PFSK-1 (cell line): ENCODE measurements around the gene STARD3NL.

Experiments
- FOXP2 ChIP-seq: optimal IDR thresholded peaks from 2 replicates; pipeline ENCODE3; 2011; ENCODE audit warnings: borderline replicate concordance, control low read depth, inconsistent platforms; ENCODE audit not compliant: insufficient read depth; ENCODE audit errors: extremely low read length, extremely low read depth
- POLR2AphosphoS5 ChIP-seq: IDR thresholded peaks from 2 replicates; pipeline ENCODE4 v1.6.1; 2012; ENCODE audit warnings: low read depth, mild to moderate bottlenecking, control low read depth, low read length, moderate library complexity
- REST ChIP-seq, 2 experiments: IDR thresholded peaks; 2 replicates each; pipeline versions ENCODE4 v1.6.1 to v1.8.0; 2011 to 2012; ENCODE audit warnings: low read depth in 2 of 2, low read length in 2 of 2, control low read depth in 1 of 2, inconsistent platforms in 1 of 2, mild to moderate bottlenecking in 1 of 2, moderate library complexity in 1 of 2; ENCODE audit not compliant: insufficient read depth in 1 of 2
- SIN3A ChIP-seq: IDR thresholded peaks from 2 replicates; pipeline ENCODE4 v1.6.1; 2012; ENCODE audit warnings: mild to moderate bottlenecking, low read length, moderate library complexity, borderline replicate concordance; ENCODE audit not compliant: insufficient read depth
- TAF1 ChIP-seq: IDR thresholded peaks from 2 replicates; pipeline ENCODE4 v1.6.1; 2012; ENCODE audit warnings: low read length, control low read depth, borderline replicate concordance; ENCODE audit not compliant: insufficient read depth

The STARD3NL gene

GRCh38 chr7:38224392-38224791 lies 46.3 kb downstream of the STARD3NL start:
- TF ChIP-seq TAF1 (no peak), FOXP2 (no peak), REST (IDR thresholded peaks at IDR 0.05; ENCODE audit: insufficient read depth in 1 of 2, low read depth in 2 of 2, low read length in 2 of 2) (no peak), SIN3A (no peak), POLR2AphosphoS5 (no peak)

GRCh38 chr7:38229386-38229785 lies 51.3 kb downstream of the STARD3NL start:
- TF ChIP-seq REST (IDR thresholded peaks at IDR 0.05; ENCODE audit: insufficient read depth in 1 of 2, low read depth in 2 of 2, low read length in 2 of 2) (no peak), TAF1 (no peak), POLR2AphosphoS5 (no peak), SIN3A (no peak), FOXP2 (no peak)

DNA sequence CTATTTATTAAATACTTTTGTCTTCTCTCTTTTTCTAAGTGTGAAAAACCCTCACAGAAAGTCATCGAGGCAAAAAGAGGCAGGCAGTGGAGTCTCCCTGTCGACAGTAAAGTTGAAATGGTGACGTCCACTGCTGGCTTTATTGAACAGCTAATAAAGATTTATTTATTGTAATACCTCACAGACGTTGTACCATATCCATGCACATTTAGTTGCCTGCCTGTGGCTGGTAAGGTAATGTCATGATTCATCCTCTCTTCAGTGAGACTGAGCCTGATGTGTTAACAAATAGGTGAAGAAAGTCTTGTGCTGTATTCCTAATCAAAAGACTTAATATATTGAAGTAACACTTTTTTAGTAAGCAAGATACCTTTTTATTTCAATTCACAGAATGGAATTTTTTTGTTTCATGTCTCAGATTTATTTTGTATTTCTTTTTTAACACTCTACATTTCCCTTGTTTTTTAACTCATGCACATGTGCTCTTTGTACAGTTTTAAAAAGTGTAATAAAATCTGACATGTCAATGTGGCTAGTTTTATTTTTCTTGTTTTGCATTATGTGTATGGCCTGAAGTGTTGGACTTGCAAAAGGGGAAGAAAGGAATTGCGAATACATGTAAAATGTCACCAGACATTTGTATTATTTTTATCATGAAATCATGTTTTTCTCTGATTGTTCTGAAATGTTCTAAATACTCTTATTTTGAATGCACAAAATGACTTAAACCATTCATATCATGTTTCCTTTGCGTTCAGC lies 52.0 kb downstream of the STARD3NL start:
- TF ChIP-seq FOXP2, result no peak
- no peak for TF ChIP-seq TAF1
- no peak for TF ChIP-seq SIN3A
- TF ChIP-seq REST (IDR thresholded peaks at IDR 0.05; ENCODE audit: insufficient read depth in 1 of 2, low read depth in 2 of 2, low read length in 2 of 2), result no peak
- no peak for TF ChIP-seq POLR2AphosphoS5

GRCh38 chr7:38232502-38233366 lies 54.7 kb downstream of the STARD3NL start:
- TF ChIP-seq TAF1 (no peak), SIN3A (no peak), POLR2AphosphoS5 (no peak), REST (IDR thresholded peaks at IDR 0.05; ENCODE audit: insufficient read depth in 1 of 2, low read depth in 2 of 2, low read length in 2 of 2) (no peak), FOXP2 (no peak)
